GM04504 (cell line): ENCODE measurements around the gene BARX2.
A peak's percentile ranks its signal among the peaks of the same experiment; 100 is the strongest.
"Not testable (repeated sequence)": the region's sequence is repeated elsewhere in the genome, so short reads cannot be mapped to it uniquely, and the experiment has no call there.

Source experiments
- DNase-seq: peaks from one replicate; pipeline ENCODE4 v3.0.0-alpha.2; 2012; ENCODE audit warnings: low read depth

BARX2 gene, protein sequence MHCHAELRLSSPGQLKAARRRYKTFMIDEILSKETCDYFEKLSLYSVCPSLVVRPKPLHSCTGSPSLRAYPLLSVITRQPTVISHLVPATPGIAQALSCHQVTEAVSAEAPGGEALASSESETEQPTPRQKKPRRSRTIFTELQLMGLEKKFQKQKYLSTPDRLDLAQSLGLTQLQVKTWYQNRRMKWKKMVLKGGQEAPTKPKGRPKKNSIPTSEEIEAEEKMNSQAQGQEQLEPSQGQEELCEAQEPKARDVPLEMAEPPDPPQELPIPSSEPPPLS

DNA sequence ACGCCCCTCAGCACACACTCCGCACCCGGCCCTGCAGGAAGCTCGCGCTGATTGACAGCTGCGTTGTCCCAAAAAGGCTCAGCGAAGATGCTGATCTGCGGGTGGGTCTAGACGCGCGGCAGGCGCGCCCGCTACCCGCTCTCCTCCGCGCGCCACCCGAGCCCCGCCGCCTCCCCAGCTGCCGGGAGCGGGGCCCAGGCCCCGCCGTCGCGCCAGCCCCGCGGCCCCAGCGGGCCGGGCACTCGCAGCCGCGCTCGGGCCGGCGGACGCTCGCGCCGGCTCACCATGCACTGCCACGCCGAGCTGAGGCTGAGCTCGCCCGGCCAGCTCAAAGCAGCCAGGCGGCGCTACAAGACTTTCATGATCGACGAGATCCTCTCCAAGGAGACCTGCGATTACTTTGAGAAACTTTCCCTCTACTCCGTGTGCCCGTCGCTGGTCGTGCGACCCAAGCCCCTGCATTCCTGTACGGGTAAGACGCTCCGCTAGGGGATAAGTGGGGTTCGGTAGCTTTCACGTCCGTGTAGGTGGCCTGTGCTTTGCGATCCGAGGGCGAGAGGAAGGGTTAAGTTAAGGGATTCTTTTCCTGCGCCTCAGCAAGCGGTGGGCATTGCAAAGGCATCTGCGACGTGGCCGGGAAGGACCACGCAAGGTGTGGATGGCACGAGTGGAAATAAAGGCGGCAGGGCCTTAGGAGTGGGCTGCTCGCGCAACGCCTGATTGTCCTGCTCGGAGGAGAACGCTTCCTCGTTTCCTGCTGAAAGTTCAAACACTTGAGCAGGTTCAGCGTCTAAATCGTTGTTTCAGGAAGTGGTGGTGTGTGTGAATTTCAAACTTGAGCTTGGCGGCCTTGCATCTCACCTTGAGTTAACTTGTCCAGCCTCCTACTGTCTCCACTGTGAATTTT, at the start of gene BARX2:
BARX2 (plus strand) TSS at position 98 of the 907 bp plus-strand sequence; CDS start at position 286, 188 bp downstream.
- peak; percentile 22 for DNase-seq

DNA sequence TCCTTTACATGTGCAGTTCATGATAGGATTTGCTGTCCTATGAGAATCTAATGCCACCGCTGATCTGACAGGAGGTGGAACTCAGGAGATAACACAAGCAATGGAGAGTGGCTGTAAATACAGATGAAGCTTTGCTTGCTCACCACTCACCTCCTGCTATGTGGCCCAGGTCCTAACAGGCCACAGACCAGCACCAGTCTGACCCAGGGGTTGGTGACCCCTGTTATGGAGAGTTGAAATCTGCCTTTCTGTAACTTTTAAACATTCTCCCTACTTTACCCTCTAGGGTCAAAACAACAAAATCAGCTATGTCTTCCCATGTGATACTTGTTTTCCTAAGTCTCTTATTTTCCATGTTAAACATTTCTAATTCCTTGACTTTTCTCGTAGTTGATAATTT, 48.7 kb upstream of the BARX2 start:
- no peak for DNase-seq

DNA sequence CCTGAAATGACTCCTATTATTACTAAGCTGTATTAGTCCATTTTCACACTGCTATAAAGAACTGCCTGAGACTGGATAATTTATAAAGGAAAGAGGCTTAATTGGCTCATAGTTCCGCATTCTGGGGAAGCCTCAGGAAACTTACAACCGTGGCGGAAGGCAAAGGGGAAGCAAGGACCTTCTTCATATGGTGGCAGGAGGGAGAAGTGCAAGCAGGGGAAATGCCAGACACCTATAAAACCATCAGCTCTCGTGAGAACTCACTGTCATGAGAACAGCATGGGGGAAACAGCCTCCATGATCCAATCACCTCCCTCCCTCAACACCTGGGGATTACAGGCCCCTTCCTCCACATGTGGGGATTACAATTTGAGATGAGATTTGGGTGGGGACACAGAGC, 47.9 kb upstream of the BARX2 start:
- not testable (repeated sequence) for DNase-seq

DNA sequence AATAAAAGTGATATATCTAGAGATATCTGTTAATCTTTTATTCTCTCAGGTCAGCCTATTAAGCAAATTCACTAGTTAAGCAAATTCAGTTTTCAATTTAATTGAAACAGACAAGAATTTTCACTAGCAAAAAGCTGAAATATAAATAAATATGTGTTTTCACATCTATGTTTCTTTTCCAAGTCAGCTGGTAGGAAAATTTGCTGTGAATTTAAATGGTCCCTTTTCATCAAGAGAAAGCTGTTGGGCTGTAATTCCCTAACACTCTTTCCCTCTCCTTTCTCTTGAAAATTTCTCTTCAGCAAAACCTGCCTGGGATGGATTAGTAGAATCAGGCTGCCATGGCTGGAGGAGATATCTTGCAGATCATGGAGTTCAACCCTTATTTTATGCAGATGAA, 46.9 kb upstream of the BARX2 start:
- no peak for DNase-seq

DNA sequence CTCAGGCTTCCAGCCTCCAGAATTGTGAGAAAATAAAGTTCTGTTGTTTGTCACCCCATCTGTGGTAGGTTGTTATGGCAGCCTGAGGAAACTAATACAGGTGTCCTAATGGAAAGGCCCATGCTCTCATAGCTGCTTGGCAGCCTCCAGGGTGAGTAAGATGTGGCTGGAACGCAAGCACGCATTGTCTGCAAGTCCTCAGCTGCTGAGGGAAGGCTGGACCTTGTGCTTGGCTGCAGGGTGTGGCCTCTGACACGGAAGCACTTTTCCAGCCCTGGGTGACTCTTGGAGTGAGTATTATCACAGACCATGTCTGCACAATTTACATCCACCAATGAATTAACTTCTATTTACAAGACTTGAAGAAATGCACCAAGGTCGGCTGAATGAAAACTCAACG, 44.4 kb upstream of the BARX2 start:
- no peak for DNase-seq

DNA sequence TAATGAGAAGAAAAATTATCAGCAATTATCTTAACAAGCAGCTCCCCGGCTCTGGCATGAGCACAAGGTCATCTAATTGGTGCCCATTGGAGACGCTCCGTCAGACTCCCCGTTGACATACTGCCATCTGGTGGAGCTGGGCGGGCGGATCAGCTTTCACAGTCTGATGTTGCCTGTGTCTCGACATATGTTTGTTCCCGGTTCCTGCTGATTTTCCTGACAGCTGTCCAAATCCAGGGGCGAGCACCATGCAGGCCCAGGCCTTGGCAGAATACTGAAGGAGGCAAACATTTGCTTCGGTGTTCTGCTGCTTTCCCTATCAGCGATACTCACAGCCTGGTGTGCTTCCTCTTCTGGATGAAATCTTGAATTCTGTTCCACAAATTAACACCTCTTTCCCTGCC, 43.8 kb upstream of the BARX2 start:
- peak; percentile 40 for DNase-seq

DNA sequence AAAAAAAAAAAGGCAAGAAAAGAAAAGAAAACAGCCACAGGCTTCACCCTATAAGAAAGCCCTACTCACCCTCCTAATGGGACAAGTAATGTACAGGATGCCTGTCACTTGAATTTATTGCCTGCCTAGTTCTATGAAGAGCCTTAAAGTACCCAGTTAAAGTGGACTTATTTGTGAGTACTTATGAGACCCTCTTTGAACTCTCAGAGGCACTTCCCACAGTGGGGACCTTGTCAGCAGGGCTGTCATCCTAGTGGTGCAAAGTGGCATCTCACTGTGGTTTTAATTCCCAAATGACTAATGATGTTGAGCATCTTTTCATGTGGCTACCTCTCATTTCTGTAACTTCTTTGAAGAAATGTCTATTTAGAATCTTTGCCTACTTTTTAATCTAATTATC, 41.8 kb upstream of the BARX2 start:
- no peak for DNase-seq

DNA sequence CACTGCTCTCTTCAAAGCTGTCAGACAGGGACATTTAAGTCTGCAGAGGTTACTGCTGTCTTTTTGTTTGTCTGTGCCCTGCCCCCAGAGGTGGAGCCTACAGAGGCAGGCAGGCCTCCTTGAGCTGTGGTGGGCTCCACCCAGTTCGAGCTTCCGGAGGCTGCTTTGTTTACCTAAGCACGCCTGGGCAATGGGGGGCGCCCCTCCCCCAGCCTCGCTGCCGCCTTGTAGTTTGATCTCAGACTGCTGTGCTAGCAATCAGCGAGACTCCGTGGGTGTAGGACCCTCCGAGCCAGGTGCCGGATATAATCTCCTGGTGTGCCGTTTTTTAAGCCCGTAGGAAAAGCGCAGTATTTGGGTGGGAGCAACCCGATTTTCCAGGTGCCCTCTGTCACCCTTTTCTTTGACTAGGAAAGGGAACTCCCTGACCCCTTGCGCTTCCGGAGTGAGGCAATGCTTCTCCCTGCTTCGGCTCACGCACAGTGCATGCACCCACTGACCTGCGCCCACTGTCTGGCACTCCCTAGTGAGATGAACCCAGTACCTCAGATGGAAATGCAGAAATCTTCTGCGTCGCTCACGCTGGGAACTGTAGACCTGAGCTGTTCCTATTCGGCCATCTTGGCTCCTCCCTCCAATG, 31.2 kb upstream of the BARX2 start:
- not testable (repeated sequence) for DNase-seq

DNA sequence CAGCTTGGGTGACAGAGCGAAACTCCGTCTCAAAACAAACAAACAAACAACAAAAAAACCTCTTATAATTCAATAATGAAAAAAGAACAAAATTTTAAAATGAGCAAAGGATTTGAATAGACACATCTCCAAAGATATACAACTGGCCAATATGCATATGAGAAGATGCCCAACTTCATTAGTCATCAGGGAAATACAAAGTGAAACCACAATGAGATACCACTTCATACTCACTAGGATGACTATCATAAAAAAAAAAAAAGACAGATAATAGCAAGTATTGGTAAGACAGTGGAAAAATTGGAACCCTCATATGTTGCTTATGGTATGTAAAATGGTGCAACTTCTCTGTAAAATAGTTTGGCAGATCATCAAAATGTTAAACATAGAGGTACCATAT, 28.7 kb upstream of the BARX2 start:
- no peak for DNase-seq

DNA sequence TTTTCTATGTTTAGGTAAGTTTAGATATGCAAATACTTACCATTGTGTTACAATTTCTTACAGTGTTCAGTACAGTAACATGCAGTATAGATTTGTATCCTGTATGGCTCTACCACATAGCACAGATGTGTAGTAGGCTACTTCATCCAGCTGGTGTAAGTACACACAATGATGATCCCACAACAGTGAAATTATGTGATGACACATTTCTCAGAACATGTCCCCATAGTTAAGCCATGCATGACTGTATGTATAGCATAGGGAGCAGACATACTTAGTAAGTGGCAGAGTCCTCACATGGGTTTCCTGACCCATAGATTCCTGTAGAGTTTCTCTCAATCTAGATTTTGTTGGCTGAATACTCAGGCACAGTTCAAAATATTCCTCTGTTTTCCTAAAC, 26.8 kb upstream of the BARX2 start:
- no peak for DNase-seq

DNA sequence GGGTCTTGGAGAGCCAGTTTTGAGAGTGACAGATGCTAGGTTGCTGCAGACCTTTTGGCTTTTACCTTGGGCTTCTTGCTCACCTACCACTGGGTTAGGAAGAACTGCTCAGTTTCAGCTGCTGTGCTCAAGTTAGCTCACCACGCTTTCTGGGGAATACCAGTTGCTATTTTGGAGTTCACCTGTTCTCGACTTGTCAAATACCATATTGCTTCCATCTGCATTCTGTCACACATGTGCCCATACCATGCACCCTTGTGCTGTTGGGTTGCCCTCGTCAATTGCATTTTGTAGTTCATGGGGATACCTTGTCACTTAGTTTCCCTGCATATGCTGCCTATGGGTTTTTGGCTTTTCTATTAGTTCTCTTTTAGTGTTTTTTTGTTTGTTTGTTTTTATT, 23.0 kb upstream of the BARX2 start:
- no peak for DNase-seq

DNA sequence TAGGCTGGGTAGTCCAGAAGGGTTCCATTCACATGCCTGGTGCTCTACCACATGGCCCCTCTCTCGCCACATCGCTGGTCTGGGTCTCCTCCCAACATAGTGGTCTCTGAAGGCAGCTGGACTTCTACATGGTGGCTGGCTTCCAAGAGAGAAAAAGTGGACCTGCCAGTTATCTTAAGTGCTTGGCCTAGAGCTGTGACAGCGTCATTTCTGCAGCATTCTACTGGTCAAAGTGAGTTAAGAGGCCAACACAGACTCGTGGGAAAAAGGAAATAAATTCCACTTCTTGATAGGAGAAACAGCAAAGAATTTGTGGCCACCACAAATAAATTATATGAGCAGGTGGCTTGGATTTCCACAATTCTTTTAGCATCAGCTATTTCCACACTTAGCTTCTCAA, 21.0 kb upstream of the BARX2 start:
- no peak for DNase-seq

DNA sequence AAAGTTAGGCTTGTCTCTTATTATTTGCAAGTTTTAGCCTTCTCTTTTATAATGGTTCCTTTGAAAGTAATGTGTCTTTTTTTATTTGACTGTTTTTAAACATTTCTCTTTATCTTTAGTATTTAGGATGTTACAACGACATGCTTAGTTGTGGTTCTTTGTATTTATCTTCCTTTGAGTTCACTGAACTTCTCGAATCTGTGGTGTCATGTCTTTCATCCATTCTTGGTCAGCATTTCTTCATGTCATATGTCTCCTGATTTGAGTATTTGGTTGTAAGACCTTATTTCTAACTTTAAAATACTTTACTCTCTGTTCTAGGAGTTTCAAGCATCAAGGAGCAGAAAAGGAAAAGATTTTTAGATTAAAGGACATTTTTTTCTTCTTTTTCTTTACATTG, 15.9 kb upstream of the BARX2 start:
- DNase-seq: no peak

DNA sequence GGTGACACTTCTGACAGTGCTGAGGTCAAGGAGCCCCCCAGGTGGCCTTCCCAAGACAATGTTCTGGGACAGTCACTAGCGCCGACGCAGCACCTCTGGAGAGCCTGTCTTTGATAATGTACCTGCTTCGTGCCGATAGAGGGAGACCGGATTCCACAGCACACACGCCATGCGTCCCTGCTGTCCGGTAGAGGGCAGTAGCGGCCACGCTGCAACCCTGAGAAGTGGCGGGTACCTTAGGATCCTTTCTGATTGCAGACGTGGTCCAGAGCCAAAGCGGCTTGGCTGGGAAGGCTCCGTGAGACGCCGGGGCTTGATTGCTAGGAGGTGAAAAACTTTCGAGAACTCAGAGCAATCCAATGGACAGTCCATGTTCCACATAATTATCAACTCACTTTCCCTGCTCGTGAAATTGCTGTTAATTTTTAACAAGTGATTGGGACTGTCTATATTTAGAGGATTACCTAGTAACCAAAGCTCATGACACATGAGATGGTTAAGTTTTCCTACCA, 11.4 kb upstream of the BARX2 start:
- peak; percentile 55 for DNase-seq

DNA sequence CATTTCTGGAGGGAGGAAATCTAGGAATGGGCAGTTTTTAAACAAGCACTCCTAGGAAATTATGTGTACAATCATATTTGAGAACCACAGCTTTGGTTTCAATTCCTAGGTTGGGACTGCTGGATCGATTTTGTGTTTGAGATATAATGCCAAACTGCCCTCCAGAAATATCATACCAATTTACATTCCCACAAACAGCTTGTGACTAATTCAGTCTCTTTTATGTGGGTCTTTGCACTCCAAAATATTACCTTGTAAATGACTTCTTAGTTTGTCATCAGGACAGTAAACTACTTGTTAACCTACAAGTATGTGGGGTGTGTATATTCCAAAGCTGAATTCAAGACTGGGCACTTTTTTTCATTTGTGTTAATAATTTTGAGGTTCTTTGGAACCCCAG, 9.8 kb upstream of the BARX2 start:
- no peak for DNase-seq

DNA sequence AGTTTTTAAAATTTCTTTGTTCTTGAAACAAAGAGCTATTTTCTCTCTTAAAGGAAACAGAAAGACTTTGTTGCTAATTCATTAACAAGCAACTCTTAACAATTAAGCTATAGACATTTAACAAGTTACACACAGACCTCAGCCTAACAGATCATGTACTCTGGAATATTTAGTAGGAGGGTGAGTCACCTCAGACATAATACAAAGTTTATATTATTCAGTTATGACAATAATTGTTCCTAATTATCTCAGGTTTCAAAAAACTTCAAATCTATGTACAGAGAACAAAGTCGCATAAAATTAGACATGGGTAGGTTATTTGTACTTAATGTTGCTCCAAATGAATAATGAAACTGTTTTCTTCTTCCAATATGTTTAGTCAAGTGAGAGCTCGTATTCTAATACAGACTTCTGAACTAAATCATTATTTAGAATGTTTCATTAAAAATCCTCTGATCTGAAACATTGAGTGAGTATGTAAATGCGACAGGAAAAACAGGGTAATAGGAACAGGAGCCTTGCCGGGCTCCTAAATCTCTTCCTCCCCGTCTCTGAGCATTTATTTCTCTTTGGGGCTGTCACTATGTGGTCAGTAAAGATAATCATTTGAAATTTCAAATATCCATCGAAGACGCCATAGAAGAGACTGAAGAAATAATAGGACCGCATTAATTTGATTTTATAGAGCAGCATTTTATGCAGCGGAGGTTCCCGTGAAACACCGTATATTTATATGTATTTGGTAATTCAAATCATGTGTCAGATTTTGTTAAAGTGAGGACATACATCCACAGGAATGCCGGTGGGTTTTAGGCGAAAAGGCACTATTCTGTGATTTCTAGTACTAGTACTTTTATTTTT, 8.7 kb upstream of the BARX2 start:
- DNase-seq: no peak

DNA sequence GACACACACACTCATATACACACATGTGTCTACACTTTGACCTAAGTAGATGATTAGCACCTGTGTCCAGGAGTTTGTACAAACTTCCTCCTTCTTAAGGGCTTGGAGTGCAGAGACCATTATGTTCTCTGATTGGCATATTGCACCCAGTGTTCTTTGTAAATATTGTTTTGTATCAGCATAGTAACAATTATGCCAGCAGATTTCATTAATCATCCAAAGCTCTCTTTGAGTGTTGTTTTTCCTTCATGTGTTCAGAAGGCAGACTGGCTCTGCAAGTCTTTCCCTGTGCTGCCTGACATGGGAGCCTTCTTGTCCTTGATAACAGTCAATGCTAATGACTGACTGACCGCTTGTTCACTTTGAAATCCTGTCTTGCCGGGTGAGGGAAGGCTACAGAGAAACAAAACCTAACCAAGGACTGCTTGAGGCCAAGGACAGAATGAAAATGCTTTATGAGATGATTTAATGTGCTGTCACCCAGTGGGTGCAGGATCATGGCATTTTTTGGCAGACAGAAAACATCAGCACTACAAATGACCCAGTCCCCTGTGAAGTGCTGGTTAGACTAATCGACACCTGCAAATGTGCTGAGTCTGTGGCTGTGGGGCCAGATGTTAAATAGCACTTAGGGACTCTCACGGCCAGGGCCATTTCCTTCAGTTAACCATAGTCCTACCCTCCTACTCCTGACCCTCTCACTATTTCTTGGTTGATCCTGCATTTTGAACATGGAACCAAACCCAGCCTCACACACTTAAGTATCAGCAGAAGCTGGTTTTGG, 6.6 kb upstream of the BARX2 start:
- no peak for DNase-seq

DNA sequence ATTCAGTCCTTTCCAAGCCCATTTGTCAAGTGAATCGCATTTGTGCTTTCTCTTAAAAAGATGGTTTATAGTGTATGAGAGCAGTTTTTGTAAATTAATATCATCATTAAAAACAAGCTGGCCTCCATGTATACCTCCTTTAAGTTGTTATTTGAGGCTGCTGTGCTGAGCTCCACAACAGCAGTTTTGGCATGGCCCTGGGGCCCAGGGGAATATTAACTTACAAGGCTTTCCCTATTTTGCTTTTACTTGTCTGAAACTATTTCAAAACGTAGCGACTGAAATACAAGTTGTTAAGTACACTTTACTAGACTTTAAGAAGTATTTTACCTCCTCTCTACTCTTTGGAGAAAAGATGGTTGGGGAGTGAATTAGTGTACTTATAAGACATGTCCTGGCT, 4.9 kb upstream of the BARX2 start:
- no peak for DNase-seq

DNA sequence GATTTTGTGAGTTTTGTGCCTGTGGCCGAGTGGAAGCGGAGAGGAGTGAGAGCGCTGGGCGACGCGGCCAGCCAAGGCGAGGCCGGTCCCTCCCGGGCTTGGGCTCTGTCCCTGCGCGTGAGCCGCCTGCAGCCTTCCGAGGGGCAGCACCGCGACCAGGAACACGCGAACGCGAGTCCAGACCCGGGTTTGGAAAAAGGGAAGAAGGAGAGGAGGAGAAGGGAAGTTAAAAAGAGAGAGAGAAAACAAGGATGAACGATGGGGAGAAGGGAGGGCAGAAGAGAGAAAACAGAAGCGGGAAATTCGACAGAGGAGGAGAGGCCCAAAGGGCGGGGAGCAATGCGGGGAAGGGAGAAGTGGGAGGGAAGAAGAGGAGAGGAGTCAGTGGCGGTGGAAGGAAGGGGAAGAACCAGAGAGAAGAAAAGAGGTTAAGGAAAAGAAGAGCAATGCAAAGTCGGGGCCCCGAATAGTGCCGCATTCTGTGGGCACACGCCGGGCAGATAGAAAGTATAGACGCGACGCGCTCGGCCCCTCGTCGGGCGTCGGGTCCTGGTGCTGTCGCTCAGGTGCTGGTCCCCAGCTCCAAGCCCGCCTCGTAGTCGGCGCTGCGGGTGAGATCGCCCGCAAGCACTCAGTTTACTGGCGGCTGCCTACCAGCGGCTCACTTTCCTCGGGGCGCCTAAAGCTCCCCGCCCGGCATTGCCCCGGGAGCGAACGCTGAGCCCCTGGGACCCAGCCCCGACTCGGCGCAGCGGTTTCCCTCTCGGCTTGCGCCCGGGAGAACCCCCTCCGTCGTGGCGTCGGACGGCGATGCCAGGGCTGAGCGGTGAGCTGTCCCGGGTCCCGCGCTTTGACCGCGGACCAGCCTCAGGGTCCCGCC, 2.8 kb upstream of the BARX2 start:
- no peak for DNase-seq

DNA sequence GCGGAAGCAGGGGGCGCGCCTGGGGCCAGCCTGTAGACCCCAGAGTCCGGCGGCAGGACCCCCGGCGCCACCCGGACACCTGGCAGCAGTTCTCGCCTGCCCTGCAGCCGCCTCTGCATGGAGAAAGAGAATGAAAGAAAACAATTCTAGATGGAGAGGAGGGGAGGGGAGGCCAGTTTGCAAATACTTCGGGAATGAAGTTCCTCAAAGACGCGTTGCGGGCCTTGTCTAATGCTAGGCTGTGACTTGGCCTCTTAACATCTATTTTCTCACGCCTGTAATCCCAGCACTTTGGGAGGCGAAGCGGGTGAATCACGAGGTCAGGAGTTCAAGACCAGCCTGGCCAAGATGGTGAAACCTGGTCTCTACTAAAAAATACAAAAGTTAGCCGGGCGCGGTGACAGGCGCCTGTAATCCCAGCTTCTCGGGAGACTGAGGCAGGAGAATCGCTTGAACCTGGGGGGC, 2.1 kb upstream of the BARX2 start:
- DNase-seq: no peak
